Liver (tissue), 9 donors: ENCODE measurements around the gene VARS1. TPM values are rescaled to one million over a fixed set of nuclear protein-coding genes. Genes with fewer than 3 reads are reported as not detected.

ENCODE experiments used
- DNase-seq: peaks from one replicate; pipeline ENCODE4 v3.0.0-alpha.2; 2017; ENCODE audit warnings: low spot score
- H3K27ac ChIP-seq, 2 donors: one replicate each; pipeline ENCODE4 v1.7.0; 2013; ENCODE audit warnings: inconsistent platforms in 2 of 2, low read length in 2 of 2, control low read depth in 1 of 2, low read depth in 1 of 2, mild to moderate bottlenecking in 1 of 2
- H3K27me3 ChIP-seq, 4 donors: one replicate each; pipeline versions ENCODE4 v1.6.1 to v1.7.0; 2013; ENCODE audit warnings: low read length in 3 of 4, inconsistent platforms in 1 of 4, mild to moderate bottlenecking in 1 of 4, moderate library complexity in 1 of 4; ENCODE audit not compliant: control insufficient read depth in 4 of 4, insufficient read depth in 4 of 4
- H3K36me3 ChIP-seq, 4 donors: one replicate each; pipeline versions ENCODE4 v1.6.1 to v1.7.0; 2013; ENCODE audit warnings: low read length in 3 of 4, mild to moderate bottlenecking in 3 of 4, low read depth in 1 of 4, moderate library complexity in 1 of 4; ENCODE audit not compliant: control insufficient read depth in 4 of 4, insufficient read depth in 3 of 4
- H3K4me1 ChIP-seq, 4 donors: one replicate each; pipeline versions ENCODE4 v1.6.1 to v1.7.0; 2013; ENCODE audit warnings: low read length in 3 of 4, mild to moderate bottlenecking in 3 of 4, moderate library complexity in 1 of 4; ENCODE audit not compliant: control insufficient read depth in 4 of 4, insufficient read depth in 4 of 4
- H3K4me3 ChIP-seq, 3 donors: one replicate each; pipeline versions ENCODE4 v1.6.1 to v1.7.0; 2013; ENCODE audit warnings: low read length in 3 of 3, control low read depth in 1 of 3, low read depth in 1 of 3, mild to moderate bottlenecking in 1 of 3
- H3K9ac ChIP-seq, 2 donors: one replicate each; pipeline ENCODE4 v1.7.0; 2013; ENCODE audit warnings: low read length in 2 of 2, mild to moderate bottlenecking in 2 of 2, moderate library complexity in 2 of 2, control low read depth in 1 of 2, low read depth in 1 of 2
- H3K9me3 ChIP-seq, 4 donors: one replicate each; pipeline versions ENCODE4 v1.6.1 to v1.7.0; 2013; ENCODE audit warnings: low read length in 3 of 4; ENCODE audit not compliant: control insufficient read depth in 4 of 4
- CTCF ChIP-seq: fragments of 150-350 bp; IDR thresholded peaks from 2 replicates; pipeline ENCODE4 v1.5.1; 2017; ENCODE audit warnings: improper control_type of control experiment, low read depth, low read length; ENCODE audit not compliant: missing input control
- EGR1 ChIP-seq, 2 donors: IDR thresholded peaks; 2 replicates each; pipeline ENCODE4 v1.6.1; 2016 to 2018; ENCODE audit warnings: antibody characterized with exemption in 2 of 2, low read depth in 2 of 2
- FOXA1 ChIP-seq: IDR thresholded peaks from 2 replicates; pipeline ENCODE4 v1.6.1; 2016; ENCODE audit warnings: antibody characterized with exemption
- FOXA2 ChIP-seq: IDR thresholded peaks from 2 replicates; pipeline ENCODE4 v1.6.1; 2016; ENCODE audit warnings: antibody characterized with exemption
- GABPA ChIP-seq, 2 donors: IDR thresholded peaks in 1 of 2; conservative IDR thresholded peaks in 1 of 2; 2 replicates each; pipeline ENCODE4 v1.6.1; 2016; ENCODE audit warnings: antibody characterized with exemption in 2 of 2, mild to moderate bottlenecking in 1 of 2, moderate library complexity in 1 of 2
- HNF4A ChIP-seq, 2 donors: conservative IDR thresholded peaks; 2 replicates each; pipeline ENCODE4 v1.6.1; 2016; ENCODE audit warnings: antibody characterized with exemption in 2 of 2, mild to moderate bottlenecking in 2 of 2
- HNF4G ChIP-seq: IDR thresholded peaks from 2 replicates; pipeline ENCODE4 v1.6.1; 2016; ENCODE audit warnings: antibody characterized with exemption
- JUND ChIP-seq, 2 donors: IDR thresholded peaks; 2 replicates each; pipeline ENCODE4 v1.6.1; 2016; ENCODE audit warnings: antibody characterized with exemption in 2 of 2
- MAX ChIP-seq: IDR thresholded peaks from 2 replicates; pipeline ENCODE4 v1.6.1; 2016; ENCODE audit warnings: antibody characterized with exemption
- NR2F2 ChIP-seq: IDR thresholded peaks from 2 replicates; pipeline ENCODE4 v1.6.1; 2016; ENCODE audit warnings: antibody characterized with exemption
- RAD21 ChIP-seq, 2 donors: IDR thresholded peaks; 2 replicates each; pipeline ENCODE4 v1.6.1; 2016; ENCODE audit warnings: antibody characterized with exemption in 2 of 2, mild to moderate bottlenecking in 2 of 2
- SP1 ChIP-seq: IDR thresholded peaks from 2 replicates; pipeline ENCODE4 v1.6.1; 2018; ENCODE audit warnings: antibody characterized with exemption, mild to moderate bottlenecking
- TAF1 ChIP-seq: conservative IDR thresholded peaks from 2 replicates; pipeline ENCODE4 v1.6.1; 2016; ENCODE audit warnings: antibody characterized with exemption, mild to moderate bottlenecking
- YY1 ChIP-seq: IDR thresholded peaks from 2 replicates; pipeline ENCODE4 v1.6.1; 2016; ENCODE audit warnings: antibody characterized with exemption, mild to moderate bottlenecking
- WGBS: extraction: QIAGEN DNeasy Blood & Tissue Kit; methylation state at CpG from one replicate; pipeline ENCODE4 v1.1.7; 2013; 5-methylcytosine and 5-hydroxymethylcytosine counted together
- polyA plus RNA-seq, 2 donors: library from polyadenylated mRNA; stranded (reverse) in 1 of 2; unstranded in 1 of 2; fragments of 200-250 nt in 1 of 2; fragments of >200 nt in 1 of 2; fragmentation: Nextera tagmentation in 1 of 2; extraction: Ambion mirVana in 1 of 2; gene quantifications; one replicate each; pipeline versions ENCODE4 v1.2.1 to v1.2.3, GENCODE V29; 2013 to 2015
- total RNA-seq, 2 donors: library from RNA; depleted of rRNA; stranded (reverse); fragments of >200 nt; gene quantifications; one replicate each; pipeline ENCODE4 v1.2.3, GENCODE V29; 2014
- TF ChIP-seq, protein P1 (sequence below): IDR thresholded peaks from 2 replicates; pipeline ENCODE4 v1.6.1; 2016; ENCODE audit warnings: antibody characterized with exemption
- TF ChIP-seq, protein P2 (sequence below): IDR thresholded peaks from 2 replicates; pipeline ENCODE4 v1.6.1; 2016; ENCODE audit warnings: antibody characterized with exemption
- TF ChIP-seq, protein P3 (sequence below): IDR thresholded peaks from 2 replicates; pipeline ENCODE4 v1.6.1; 2016; ENCODE audit warnings: antibody characterized with exemption, mild to moderate bottlenecking
- donor health status: healthy.
- donor health status: healthy.
- donor health status: healthy.
- donor health status: healthy.
- donor health status: healthy.

The VARS1 gene
- total and polyA plus RNA-seq, 4 donors: 17.9 to 44.7 (median 32.4) TPM

GRCh38 chr6:31779908-31780307, 15.6 kb downstream of the VARS1 start:
- no peak overlapping the region for H3K4me3 ChIP-seq
- no peak overlapping the region for H3K9ac ChIP-seq
- peaks cover 6 to 38% (median 28%) of the 10 kb centered on the region in 4 donors for H3K4me1 ChIP-seq
- H3K27ac ChIP-seq: no peak overlapping the region
- WGBS: 96% methylated on average over 10 of the region's 10 CpGs
- no peak for TF ChIP-seq MAX
- TF ChIP-seq SP1: no peak
- no peak for TF ChIP-seq FOXA1
- no peak for TF ChIP-seq HNF4A (conservative IDR thresholded peaks at IDR 0.05)
- TF ChIP-seq CTCF: no peak
- no peak for TF ChIP-seq YY1
- no peak for TF ChIP-seq HNF4G
- TF ChIP-seq NR2F2: no peak
- no peak for TF ChIP-seq EGR1 (IDR thresholded peaks at IDR 0.05; ENCODE audit: low read depth in 2 of 2)
- no peak for TF ChIP-seq FOXA2
- TF ChIP-seq, protein P1, sequence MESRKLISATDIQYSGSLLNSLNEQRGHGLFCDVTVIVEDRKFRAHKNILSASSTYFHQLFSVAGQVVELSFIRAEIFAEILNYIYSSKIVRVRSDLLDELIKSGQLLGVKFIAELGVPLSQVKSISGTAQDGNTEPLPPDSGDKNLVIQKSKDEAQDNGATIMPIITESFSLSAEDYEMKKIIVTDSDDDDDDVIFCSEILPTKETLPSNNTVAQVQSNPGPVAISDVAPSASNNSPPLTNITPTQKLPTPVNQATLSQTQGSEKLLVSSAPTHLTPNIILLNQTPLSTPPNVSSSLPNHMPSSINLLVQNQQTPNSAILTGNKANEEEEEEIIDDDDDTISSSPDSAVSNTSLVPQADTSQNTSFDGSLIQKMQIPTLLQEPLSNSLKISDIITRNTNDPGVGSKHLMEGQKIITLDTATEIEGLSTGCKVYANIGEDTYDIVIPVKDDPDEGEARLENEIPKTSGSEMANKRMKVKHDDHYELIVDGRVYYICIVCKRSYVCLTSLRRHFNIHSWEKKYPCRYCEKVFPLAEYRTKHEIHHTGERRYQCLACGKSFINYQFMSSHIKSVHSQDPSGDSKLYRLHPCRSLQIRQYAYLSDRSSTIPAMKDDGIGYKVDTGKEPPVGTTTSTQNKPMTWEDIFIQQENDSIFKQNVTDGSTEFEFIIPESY: no peak
- TF ChIP-seq, protein P2, sequence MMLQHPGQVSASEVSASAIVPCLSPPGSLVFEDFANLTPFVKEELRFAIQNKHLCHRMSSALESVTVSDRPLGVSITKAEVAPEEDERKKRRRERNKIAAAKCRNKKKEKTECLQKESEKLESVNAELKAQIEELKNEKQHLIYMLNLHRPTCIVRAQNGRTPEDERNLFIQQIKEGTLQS: no peak
- TF ChIP-seq RAD21 (IDR thresholded peaks at IDR 0.05): no peak
- no peak for TF ChIP-seq TAF1
- TF ChIP-seq GABPA (IDR thresholded peaks at IDR 0.05 in 1 of 2, conservative IDR thresholded peaks at IDR 0.05 in 1 of 2): no peak
- TF ChIP-seq JUND (IDR thresholded peaks at IDR 0.05): no peak
- TF ChIP-seq, protein P3, sequence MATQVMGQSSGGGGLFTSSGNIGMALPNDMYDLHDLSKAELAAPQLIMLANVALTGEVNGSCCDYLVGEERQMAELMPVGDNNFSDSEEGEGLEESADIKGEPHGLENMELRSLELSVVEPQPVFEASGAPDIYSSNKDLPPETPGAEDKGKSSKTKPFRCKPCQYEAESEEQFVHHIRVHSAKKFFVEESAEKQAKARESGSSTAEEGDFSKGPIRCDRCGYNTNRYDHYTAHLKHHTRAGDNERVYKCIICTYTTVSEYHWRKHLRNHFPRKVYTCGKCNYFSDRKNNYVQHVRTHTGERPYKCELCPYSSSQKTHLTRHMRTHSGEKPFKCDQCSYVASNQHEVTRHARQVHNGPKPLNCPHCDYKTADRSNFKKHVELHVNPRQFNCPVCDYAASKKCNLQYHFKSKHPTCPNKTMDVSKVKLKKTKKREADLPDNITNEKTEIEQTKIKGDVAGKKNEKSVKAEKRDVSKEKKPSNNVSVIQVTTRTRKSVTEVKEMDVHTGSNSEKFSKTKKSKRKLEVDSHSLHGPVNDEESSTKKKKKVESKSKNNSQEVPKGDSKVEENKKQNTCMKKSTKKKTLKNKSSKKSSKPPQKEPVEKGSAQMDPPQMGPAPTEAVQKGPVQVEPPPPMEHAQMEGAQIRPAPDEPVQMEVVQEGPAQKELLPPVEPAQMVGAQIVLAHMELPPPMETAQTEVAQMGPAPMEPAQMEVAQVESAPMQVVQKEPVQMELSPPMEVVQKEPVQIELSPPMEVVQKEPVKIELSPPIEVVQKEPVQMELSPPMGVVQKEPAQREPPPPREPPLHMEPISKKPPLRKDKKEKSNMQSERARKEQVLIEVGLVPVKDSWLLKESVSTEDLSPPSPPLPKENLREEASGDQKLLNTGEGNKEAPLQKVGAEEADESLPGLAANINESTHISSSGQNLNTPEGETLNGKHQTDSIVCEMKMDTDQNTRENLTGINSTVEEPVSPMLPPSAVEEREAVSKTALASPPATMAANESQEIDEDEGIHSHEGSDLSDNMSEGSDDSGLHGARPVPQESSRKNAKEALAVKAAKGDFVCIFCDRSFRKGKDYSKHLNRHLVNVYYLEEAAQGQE: no peak
- H3K36me3 ChIP-seq: peaks cover 10 to 46% (median 12%) of the 10 kb centered on the region in 4 donors
- H3K27me3 ChIP-seq: no peaks in the 10 kb centered on the region
- H3K9me3 ChIP-seq: no peaks in the 10 kb centered on the region
- no peak for DNase-seq
